Caki2 (cell line): ENCODE results near the gene UNC13A. TPM values are rescaled to one million over a fixed set of nuclear protein-coding genes. Genes with fewer than 3 reads are reported as not detected.

Experiments
- DNase-seq: peaks from one replicate; pipeline ENCODE4 v3.0.0-alpha.2; 2015; ENCODE audit warnings: low read depth
- in situ Hi-C: cut with HindIII; loops from 2 replicates; pipeline ENCODE4 v1.10.0; 2016; ENCODE audit warnings: low sequenced_read_pairs, low pct_unique_long_range_greater_than_20kb, mixed read lengths
- total RNA-seq: library from RNA; depleted of rRNA; stranded (reverse); fragments of >200 nt; shearing (Covaris generic); gene quantifications from 2 replicates; pipeline ENCODE4 v1.2.3, GENCODE V29; 2014; ENCODE audit warnings: low replicate concordance

The UNC13A gene
- total RNA-seq, 1 experiment from 2014 or later, result not detected

GRCh38 chr19:17646441-17646840 is 41.7 kb downstream of the UNC13A start:
- in situ Hi-C loops, result no loop called here
- DNase-seq, result no peak

GRCh38 chr19:17645339-17645963 is 42.7 kb downstream of the UNC13A start:
- in situ Hi-C loops, result no loop called here

GRCh38 chr19:17642656-17643055 is 45.5 kb downstream of the UNC13A start:
- in situ Hi-C loops, result no loop called here
- DNase-seq, result no peak

More at GRCh38 chr19:17645339-17645963, 42.7 kb downstream of the UNC13A start:
- DNase-seq, result no peak

- DNase-seq, result no peak
- in situ Hi-C loops, result no loop called here
These were observed 46.3 kb downstream of the UNC13A start for GRCh38 chr19:17641846-17642245.

GRCh38 chr19:17641181-17641580 is 47.0 kb downstream of the UNC13A start:
- in situ Hi-C loops, result no loop called here

GRCh38 chr19:17633700-17634099 is 54.5 kb downstream of the UNC13A start:
- in situ Hi-C loops, result no loop called here
- no peak for DNase-seq

More at GRCh38 chr19:17641181-17641580, 47.0 kb downstream of the UNC13A start:
- DNase-seq, result no peak

- no peak for DNase-seq
- in situ Hi-C loops, result no loop called here
These were observed 55.6 kb downstream of the UNC13A start for GRCh38 chr19:17632577-17632976.

GRCh38 chr19:17629760-17630159 is 58.4 kb downstream of the UNC13A start:
- no peak for DNase-seq
- in situ Hi-C loops, result no loop called here

- DNase-seq, result no peak
- in situ Hi-C loops, result no loop called here
These were observed 60.2 kb downstream of the UNC13A start for GRCh38 chr19:17627921-17628320.

GRCh38 chr19:17627161-17627560 is 61.0 kb downstream of the UNC13A start:
- in situ Hi-C loops, result no loop called here
- no peak for DNase-seq

- DNase-seq, result no peak
- in situ Hi-C loops, result no loop called here
These were observed 61.6 kb downstream of the UNC13A start for GRCh38 chr19:17626456-17627015.

- in situ Hi-C loops, result no loop called here
- no peak for DNase-seq
These were observed 62.2 kb downstream of the UNC13A start for GRCh38 chr19:17625980-17626379.

GRCh38 chr19:17625043-17625442 is 63.1 kb downstream of the UNC13A start:
- DNase-seq, result no peak
- in situ Hi-C loops, result no loop called here

GRCh38 chr19:17624314-17624991 is 63.7 kb downstream of the UNC13A start:
- in situ Hi-C loops, result no loop called here
- DNase-seq, result no peak

- in situ Hi-C loops, result no loop called here
- no peak for DNase-seq
These were observed 64.8 kb downstream of the UNC13A start for GRCh38 chr19:17623224-17623935.

- DNase-seq, result no peak
- in situ Hi-C loops, result no loop called here
These were observed 67.5 kb downstream of the UNC13A start for GRCh38 chr19:17620696-17621095.

- in situ Hi-C loops, result no loop called here
- DNase-seq, result peak; percentile 14
These were observed 69.2 kb downstream of the UNC13A start for GRCh38 chr19:17618936-17619335.

- DNase-seq, result no peak
- in situ Hi-C loops, result no loop called here
These were observed 69.8 kb downstream of the UNC13A start for GRCh38 chr19:17618281-17618903.

GRCh38 chr19:17617807-17618192 is 70.4 kb downstream of the UNC13A start:
- no peak for DNase-seq
- in situ Hi-C loops, result no loop called here
